Measurements from ENCODE around the gene INTS4. TPM values are rescaled to one million over a fixed set of nuclear protein-coding genes. Genes with fewer than 3 reads are reported as not detected.
"Not testable (repeated sequence)": the region's sequence is repeated elsewhere in the genome, so short reads cannot be mapped to it uniquely, and the experiment has no call there.

The INTS4 gene
- total RNA-seq, 1 experiment from 2014 or later: 33.2 TPM

- no peaks in the 10 kb centered on the region for H3K36me3 ChIP-seq (replicated peaks; ENCODE audit: control insufficient read depth, insufficient read depth, low read length)
- no peaks in the 10 kb centered on the region for H3K27me3 ChIP-seq (ENCODE audit: control insufficient read depth, insufficient read depth, low read length)
- no peak overlapping the region for H3K4me3 ChIP-seq (ENCODE audit: insufficient read depth, low read depth, low read length)
- no peak for DNase-seq
These were observed 37.2 kb upstream of the INTS4 start for GRCh38 chr11:78031629-78032028.

GRCh38 chr11:78030429-78031325 is 36.2 kb upstream of the INTS4 start:
- no peaks in the 10 kb centered on the region for H3K27me3 ChIP-seq (ENCODE audit: control insufficient read depth, insufficient read depth, low read length)
- no peak for DNase-seq
- H3K36me3 ChIP-seq (replicated peaks; ENCODE audit: control insufficient read depth, insufficient read depth, low read length): no peaks in the 10 kb centered on the region
- no peak overlapping the region for H3K4me3 ChIP-seq (ENCODE audit: insufficient read depth, low read depth, low read length)

- H3K4me3 ChIP-seq (ENCODE audit: insufficient read depth, low read depth, low read length); DNase-seq: not testable (repeated sequence)
These were observed 34.0 kb upstream of the INTS4 start for GRCh38 chr11:78028423-78028822.

GRCh38 chr11:78027759-78028158 is 33.3 kb upstream of the INTS4 start:
- H3K4me3 ChIP-seq (ENCODE audit: insufficient read depth, low read depth, low read length): no peak overlapping the region
- no peaks in the 10 kb centered on the region for H3K27me3 ChIP-seq (ENCODE audit: control insufficient read depth, insufficient read depth, low read length)
- DNase-seq: no peak
- H3K36me3 ChIP-seq (replicated peaks; ENCODE audit: control insufficient read depth, insufficient read depth, low read length): no peaks in the 10 kb centered on the region

More at GRCh38 chr11:78028423-78028822, 34.0 kb upstream of the INTS4 start:
- H3K27me3 ChIP-seq (ENCODE audit: control insufficient read depth, insufficient read depth, low read length); H3K36me3 ChIP-seq (replicated peaks; ENCODE audit: control insufficient read depth, insufficient read depth, low read length): not testable (repeated sequence)

- DNase-seq: no peak
- H3K4me3 ChIP-seq (ENCODE audit: insufficient read depth, low read depth, low read length): no peak overlapping the region
- no peaks in the 10 kb centered on the region for H3K27me3 ChIP-seq (ENCODE audit: control insufficient read depth, insufficient read depth, low read length)
- H3K36me3 ChIP-seq (replicated peaks; ENCODE audit: control insufficient read depth, insufficient read depth, low read length): no peaks in the 10 kb centered on the region
These were observed 30.9 kb upstream of the INTS4 start for GRCh38 chr11:78025378-78025777.

- DNase-seq: no peak
- Histone ChIP-seq H3K4me3 (ENCODE audit: insufficient read depth, low read depth, low read length) (peak overlapping the region; percentile 78), H3K36me3 (replicated peaks; ENCODE audit: control insufficient read depth, insufficient read depth, low read length) (no peaks in the 10 kb centered on the region)
These were observed 29.0 kb upstream of the INTS4 start for GRCh38 chr11:78023426-78023825.

GRCh38 chr11:78022397-78023396 is 28.2 kb upstream of the INTS4 start, which contains the start of gene KCTD14:
Gene KCTD14 (minus strand): TSS chr11:78023276. CDS start chr11:78023249, 27 bp downstream.
- DNase-seq: peak; percentile 91
- no peaks in the 10 kb centered on the region for H3K27me3 ChIP-seq (ENCODE audit: control insufficient read depth, insufficient read depth, low read length)
- H3K36me3 ChIP-seq (replicated peaks; ENCODE audit: control insufficient read depth, insufficient read depth, low read length): no peaks in the 10 kb centered on the region
- H3K4me3 ChIP-seq (ENCODE audit: insufficient read depth, low read depth, low read length): peak within 1 kb of the TSS; percentile 78

More at GRCh38 chr11:78023426-78023825, 29.0 kb upstream of the INTS4 start:
- H3K27me3 ChIP-seq (ENCODE audit: control insufficient read depth, insufficient read depth, low read length): no peaks in the 10 kb centered on the region

GRCh38 chr11:78021611-78022010 is 27.1 kb upstream of the INTS4 start:
- no peak for DNase-seq
- no peaks in the 10 kb centered on the region; the same call in none of the 2 replicates for H3K36me3 ChIP-seq (replicated peaks; ENCODE audit: control insufficient read depth, insufficient read depth, low read length)
- H3K4me3 ChIP-seq (ENCODE audit: insufficient read depth, low read depth, low read length): no peak overlapping the region

GRCh38 chr11:78020246-78020645 is 25.8 kb upstream of the INTS4 start:
- DNase-seq: no peak
- Histone ChIP-seq H3K4me3 (ENCODE audit: insufficient read depth, low read depth, low read length) (no peak overlapping the region), H3K27me3 (ENCODE audit: control insufficient read depth, insufficient read depth, low read length) (no peaks in the 10 kb centered on the region), H3K36me3 (replicated peaks; ENCODE audit: control insufficient read depth, insufficient read depth, low read length) (peaks cover 4% of the 10 kb centered on the region)

More at GRCh38 chr11:78021611-78022010, 27.1 kb upstream of the INTS4 start:
- H3K27me3 ChIP-seq (ENCODE audit: control insufficient read depth, insufficient read depth, low read length): no peaks in the 10 kb centered on the region

- no peaks in the 10 kb centered on the region for H3K27me3 ChIP-seq (ENCODE audit: control insufficient read depth, insufficient read depth, low read length)
- H3K36me3 ChIP-seq (replicated peaks; ENCODE audit: control insufficient read depth, insufficient read depth, low read length): peaks cover 4% of the 10 kb centered on the region
- no peak overlapping the region for H3K4me3 ChIP-seq (ENCODE audit: insufficient read depth, low read depth, low read length)
- DNase-seq: no peak
These were observed 25.3 kb upstream of the INTS4 start for GRCh38 chr11:78019808-78020207.

- Histone ChIP-seq H3K27me3 (ENCODE audit: control insufficient read depth, insufficient read depth, low read length) (no peaks in the 10 kb centered on the region), H3K4me3 (ENCODE audit: insufficient read depth, low read depth, low read length) (no peak overlapping the region), H3K36me3 (replicated peaks; ENCODE audit: control insufficient read depth, insufficient read depth, low read length) (peaks cover 4% of the 10 kb centered on the region)
- no peak for DNase-seq
These were observed 21.4 kb upstream of the INTS4 start for GRCh38 chr11:78015878-78016277.

GRCh38 chr11:78014937-78015520 is 20.6 kb upstream of the INTS4 start:
- not testable (repeated sequence) for H3K36me3 ChIP-seq (replicated peaks; ENCODE audit: control insufficient read depth, insufficient read depth, low read length); H3K27me3 ChIP-seq (ENCODE audit: control insufficient read depth, insufficient read depth, low read length); H3K4me3 ChIP-seq (ENCODE audit: insufficient read depth, low read depth, low read length); DNase-seq

GRCh38 chr11:78011301-78011700 is 16.8 kb upstream of the INTS4 start:
- H3K4me3 ChIP-seq (ENCODE audit: insufficient read depth, low read depth, low read length): no peak overlapping the region
- DNase-seq: no peak
- H3K36me3 ChIP-seq (replicated peaks; ENCODE audit: control insufficient read depth, insufficient read depth, low read length): peaks cover 2% of the 10 kb centered on the region
- no peaks in the 10 kb centered on the region for H3K27me3 ChIP-seq (ENCODE audit: control insufficient read depth, insufficient read depth, low read length)

- no peaks in the 10 kb centered on the region; the same call in 1 of the 2 replicates for H3K36me3 ChIP-seq (replicated peaks; ENCODE audit: control insufficient read depth, insufficient read depth, low read length)
- no peaks in the 10 kb centered on the region for H3K27me3 ChIP-seq (ENCODE audit: control insufficient read depth, insufficient read depth, low read length)
- no peak for DNase-seq
- no peak overlapping the region for H3K4me3 ChIP-seq (ENCODE audit: insufficient read depth, low read depth, low read length)
These were observed 16.3 kb upstream of the INTS4 start for GRCh38 chr11:78010755-78011154.

All from H7 (cell line).